ENCODE measurements around the gene STK38.

DNA sequence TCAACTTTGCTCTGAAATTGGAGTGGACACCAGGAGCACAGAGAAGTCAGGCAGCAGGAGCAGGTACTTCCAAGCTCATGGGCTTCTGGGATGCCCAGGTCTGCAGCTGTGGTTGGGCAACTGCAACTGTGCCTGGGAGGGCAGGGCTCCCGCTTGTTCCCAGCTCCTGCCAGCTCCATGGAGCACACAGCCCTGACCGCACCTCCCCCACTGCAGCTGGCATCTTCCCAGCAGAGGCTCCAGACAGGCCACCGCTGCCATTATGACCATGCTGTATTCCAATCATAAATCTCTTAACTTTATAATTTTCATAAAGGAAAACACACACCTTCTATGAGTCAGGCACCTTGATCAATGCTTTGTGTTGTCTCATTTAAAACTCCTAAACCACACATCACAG is 36.9 kb downstream of the STK38 start:
- TF ChIP-seq, protein P1, sequence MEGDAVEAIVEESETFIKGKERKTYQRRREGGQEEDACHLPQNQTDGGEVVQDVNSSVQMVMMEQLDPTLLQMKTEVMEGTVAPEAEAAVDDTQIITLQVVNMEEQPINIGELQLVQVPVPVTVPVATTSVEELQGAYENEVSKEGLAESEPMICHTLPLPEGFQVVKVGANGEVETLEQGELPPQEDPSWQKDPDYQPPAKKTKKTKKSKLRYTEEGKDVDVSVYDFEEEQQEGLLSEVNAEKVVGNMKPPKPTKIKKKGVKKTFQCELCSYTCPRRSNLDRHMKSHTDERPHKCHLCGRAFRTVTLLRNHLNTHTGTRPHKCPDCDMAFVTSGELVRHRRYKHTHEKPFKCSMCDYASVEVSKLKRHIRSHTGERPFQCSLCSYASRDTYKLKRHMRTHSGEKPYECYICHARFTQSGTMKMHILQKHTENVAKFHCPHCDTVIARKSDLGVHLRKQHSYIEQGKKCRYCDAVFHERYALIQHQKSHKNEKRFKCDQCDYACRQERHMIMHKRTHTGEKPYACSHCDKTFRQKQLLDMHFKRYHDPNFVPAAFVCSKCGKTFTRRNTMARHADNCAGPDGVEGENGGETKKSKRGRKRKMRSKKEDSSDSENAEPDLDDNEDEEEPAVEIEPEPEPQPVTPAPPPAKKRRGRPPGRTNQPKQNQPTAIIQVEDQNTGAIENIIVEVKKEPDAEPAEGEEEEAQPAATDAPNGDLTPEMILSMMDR (IDR thresholded peaks at IDR 0.05 in 2 of 3, conservative IDR thresholded peaks at IDR 0.05 in 1 of 3; ENCODE audit: borderline replicate concordance in 1 of 3, insufficient read depth in 1 of 3, low read depth in 2 of 3, low read length in 2 of 3), result no peak
- TF ChIP-seq POLR2AphosphoS5 (IDR thresholded peaks at IDR 0.05; ENCODE audit: low read depth, low read length) (no peak), CEBPB (IDR thresholded peaks at IDR 0.05; ENCODE audit: low read depth) (no peak), CBX3 (IDR thresholded peaks at IDR 0.05; ENCODE audit: low read depth) (no peak), POLR2A (IDR thresholded peaks at IDR 0.05; ENCODE audit: borderline replicate concordance, extremely low read depth, insufficient read depth, insufficient read length) (no peak), YY1 (IDR thresholded peaks at IDR 0.05; ENCODE audit: extremely low read depth, insufficient replicate concordance, low read depth, low read length) (no peak), EZH2 (IDR thresholded peaks at IDR 0.05) (no peak)

All from HCT116 (cell line).